ENCODE data around the gene ST6GALNAC3.
"Not testable (repeated sequence)": the region's sequence is repeated elsewhere in the genome, so short reads cannot be mapped to it uniquely, and the experiment has no call there.

ST6GALNAC3 gene

DNA sequence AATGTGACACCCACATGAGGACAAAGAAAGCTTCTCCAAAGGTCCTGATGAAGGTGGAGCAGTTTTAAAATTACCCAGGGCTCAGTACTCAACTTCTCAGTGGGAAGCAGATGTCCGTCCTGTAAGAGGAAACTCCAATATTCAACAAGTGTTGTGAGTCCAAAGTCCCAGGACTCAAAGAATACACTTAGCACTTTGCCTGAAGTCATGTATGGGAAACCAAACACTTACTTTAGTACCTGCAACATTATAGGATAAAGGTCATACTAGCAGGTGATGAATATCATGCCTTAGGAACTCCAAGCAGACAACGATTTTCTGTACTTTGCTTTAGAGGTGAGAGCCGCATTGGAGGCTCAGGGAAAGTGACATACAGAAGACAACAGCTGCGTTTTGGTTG is 37.2 kb upstream of the ST6GALNAC3 start:
- in situ Hi-C loops (cut with MboI; ENCODE audit: low sequenced_read_pairs, unreplicated experiment), result no loop called here
- TF ChIP-seq, protein P1, sequence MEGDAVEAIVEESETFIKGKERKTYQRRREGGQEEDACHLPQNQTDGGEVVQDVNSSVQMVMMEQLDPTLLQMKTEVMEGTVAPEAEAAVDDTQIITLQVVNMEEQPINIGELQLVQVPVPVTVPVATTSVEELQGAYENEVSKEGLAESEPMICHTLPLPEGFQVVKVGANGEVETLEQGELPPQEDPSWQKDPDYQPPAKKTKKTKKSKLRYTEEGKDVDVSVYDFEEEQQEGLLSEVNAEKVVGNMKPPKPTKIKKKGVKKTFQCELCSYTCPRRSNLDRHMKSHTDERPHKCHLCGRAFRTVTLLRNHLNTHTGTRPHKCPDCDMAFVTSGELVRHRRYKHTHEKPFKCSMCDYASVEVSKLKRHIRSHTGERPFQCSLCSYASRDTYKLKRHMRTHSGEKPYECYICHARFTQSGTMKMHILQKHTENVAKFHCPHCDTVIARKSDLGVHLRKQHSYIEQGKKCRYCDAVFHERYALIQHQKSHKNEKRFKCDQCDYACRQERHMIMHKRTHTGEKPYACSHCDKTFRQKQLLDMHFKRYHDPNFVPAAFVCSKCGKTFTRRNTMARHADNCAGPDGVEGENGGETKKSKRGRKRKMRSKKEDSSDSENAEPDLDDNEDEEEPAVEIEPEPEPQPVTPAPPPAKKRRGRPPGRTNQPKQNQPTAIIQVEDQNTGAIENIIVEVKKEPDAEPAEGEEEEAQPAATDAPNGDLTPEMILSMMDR (IDR thresholded peaks at IDR 0.05; ENCODE audit: borderline replicate concordance, control extremely low read depth, extremely low read depth, insufficient read depth, missing control alignments), result no peak
- DNase-seq (ENCODE audit: low spot score), result no peak

DNA sequence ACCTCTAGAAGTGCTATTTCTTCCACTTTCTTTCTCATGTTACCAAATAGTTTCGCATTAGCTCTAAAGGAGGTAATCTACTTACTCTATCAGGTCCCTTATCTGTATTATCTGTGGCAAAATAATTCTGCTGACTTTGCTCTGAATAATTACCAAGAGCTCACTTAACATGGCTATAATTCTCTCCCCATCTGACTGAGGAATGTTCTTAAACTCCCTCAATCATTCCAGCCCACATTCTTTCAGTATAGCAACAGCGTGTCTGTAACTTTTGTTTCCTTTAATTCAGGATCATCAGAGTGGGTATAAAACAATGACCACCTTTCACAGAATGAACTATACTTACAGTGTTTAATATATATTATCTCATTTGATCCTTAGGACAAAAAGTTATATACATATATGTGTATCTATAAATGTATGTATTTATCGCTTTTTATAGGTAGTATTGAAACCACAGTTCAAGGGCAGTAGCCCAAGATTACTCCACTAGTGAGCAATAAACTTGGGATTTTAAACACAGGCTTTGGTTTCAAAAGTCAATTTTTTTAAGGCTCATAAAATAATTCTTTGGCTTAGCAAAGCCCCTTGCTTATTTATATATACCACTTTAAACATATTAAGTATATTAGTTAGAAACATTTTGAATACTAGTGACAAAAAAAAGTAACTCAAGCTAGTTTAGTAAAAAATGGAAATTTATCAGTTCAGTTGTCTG is 36.1 kb upstream of the ST6GALNAC3 start:
- TF ChIP-seq, protein P1 (IDR thresholded peaks at IDR 0.05; ENCODE audit: borderline replicate concordance, control extremely low read depth, extremely low read depth, insufficient read depth, missing control alignments), result no peak
- in situ Hi-C loops (cut with MboI; ENCODE audit: low sequenced_read_pairs, unreplicated experiment), result no loop called here
- DNase-seq (ENCODE audit: low spot score), result no peak

DNA sequence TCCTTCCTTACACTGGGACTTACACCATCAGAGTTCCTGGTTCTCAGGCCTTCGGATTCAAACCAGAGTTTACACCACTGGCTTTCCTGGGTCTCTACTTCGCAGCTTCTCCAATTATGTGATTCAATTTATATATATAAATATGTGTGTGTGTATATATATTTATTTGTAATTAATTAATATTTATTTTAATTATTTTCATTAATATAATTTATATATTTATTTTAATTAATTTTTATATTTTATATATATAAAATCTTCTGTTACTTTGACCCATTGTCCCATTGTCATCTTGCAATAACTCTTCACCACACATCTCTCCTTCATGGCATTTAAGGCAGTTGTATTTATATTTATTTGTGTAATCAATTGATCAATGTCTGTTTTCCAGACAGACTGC is 28.4 kb upstream of the ST6GALNAC3 start:
- in situ Hi-C loops (cut with MboI; ENCODE audit: low sequenced_read_pairs, unreplicated experiment), result no loop called here
- no peak for DNase-seq (ENCODE audit: low spot score)
- TF ChIP-seq, protein P1 (IDR thresholded peaks at IDR 0.05; ENCODE audit: borderline replicate concordance, control extremely low read depth, extremely low read depth, insufficient read depth, missing control alignments), result no peak

DNA sequence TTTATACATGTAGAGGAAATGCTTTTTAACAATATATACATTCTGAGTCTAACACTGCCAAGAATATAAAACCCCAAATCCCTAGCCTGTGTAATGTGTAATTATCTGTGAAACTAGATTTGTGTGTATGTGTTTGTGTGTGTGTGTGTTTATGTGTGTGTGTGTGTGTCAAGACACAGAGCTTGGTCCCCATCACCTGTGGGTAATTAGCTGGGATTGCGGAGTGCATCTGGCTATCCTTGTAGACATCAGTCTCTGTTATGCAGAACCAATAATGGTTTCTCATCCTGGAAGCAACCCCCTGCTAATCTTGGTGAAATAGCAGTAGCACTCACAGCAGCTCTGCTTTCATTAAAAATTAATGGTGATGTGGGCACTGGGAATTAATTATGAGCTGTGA is 26.3 kb upstream of the ST6GALNAC3 start:
- in situ Hi-C loops (cut with MboI; ENCODE audit: low sequenced_read_pairs, unreplicated experiment), result no loop called here
- no peak for DNase-seq (ENCODE audit: low spot score)
- TF ChIP-seq, protein P1 (IDR thresholded peaks at IDR 0.05; ENCODE audit: borderline replicate concordance, control extremely low read depth, extremely low read depth, insufficient read depth, missing control alignments), result no peak

DNA sequence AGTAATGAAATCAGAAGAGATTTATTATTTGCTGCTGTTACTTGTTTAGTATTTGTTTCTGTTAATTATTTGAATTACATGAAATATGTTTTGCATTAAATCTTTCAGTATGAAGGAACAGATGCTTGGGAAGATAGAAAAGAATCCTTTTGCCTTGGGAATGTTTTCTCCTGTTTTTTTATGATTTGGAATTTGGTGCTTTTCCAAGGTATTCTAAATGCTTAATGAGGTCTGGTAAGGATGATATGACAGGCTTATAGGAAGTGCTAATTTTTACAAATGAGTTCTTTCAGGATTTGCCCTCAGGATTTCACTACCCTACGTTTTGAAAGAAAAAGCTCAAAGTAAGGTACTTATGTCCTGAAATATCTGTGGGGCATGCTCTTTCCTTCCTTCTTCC is 25.6 kb upstream of the ST6GALNAC3 start:
- in situ Hi-C loops (cut with MboI; ENCODE audit: low sequenced_read_pairs, unreplicated experiment), result no loop called here
- TF ChIP-seq, protein P1 (IDR thresholded peaks at IDR 0.05; ENCODE audit: borderline replicate concordance, control extremely low read depth, extremely low read depth, insufficient read depth, missing control alignments), result no peak
- no peak for DNase-seq (ENCODE audit: low spot score)

DNA sequence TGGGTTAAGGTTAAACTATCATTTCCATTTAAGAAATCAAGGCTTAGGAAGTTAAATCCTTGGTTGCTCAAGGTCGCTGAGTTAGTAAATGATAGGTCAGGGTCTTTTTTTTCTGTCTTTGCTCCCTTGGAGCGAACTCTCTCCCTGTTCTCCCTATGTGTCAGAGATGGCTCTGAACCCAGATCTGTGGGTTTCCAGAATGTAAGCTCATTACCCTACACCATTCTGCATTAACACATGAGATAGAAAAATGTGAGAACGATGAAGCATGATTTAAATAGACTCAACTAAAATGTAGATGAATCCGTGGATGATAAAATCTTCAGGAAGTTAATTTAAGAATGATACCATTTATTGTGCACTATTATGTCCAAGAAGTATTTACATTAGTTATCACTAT is 25.0 kb upstream of the ST6GALNAC3 start:
- TF ChIP-seq, protein P1 (IDR thresholded peaks at IDR 0.05; ENCODE audit: borderline replicate concordance, control extremely low read depth, extremely low read depth, insufficient read depth, missing control alignments), result no peak
- DNase-seq (ENCODE audit: low spot score), result no peak
- in situ Hi-C loops (cut with MboI; ENCODE audit: low sequenced_read_pairs, unreplicated experiment), result no loop called here

DNA sequence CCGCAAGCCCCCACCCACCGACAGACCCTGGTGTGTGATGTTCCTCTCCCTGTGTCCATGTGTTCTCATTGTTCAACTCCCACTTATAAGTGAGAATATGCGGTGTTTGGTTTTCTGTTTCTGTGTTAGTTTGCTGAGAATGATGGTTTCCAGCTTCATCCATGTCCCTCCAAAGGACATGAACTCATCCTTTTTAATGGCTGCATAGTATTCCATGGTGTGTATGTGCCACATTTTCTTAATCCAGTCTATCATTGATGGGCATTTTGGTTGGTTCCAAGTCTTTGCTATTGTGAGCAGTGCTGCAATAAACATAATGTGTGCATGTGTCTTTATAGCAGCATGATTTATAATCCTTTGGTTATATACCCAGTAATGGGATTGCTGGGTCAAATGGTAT is 24.5 kb upstream of the ST6GALNAC3 start:
- DNase-seq (ENCODE audit: low spot score); in situ Hi-C loops (cut with MboI; ENCODE audit: low sequenced_read_pairs, unreplicated experiment): not testable (repeated sequence)
